ENCODE results near the gene TAGLN. TPM values are rescaled to one million over a fixed set of nuclear protein-coding genes. Genes with fewer than 3 reads are reported as not detected.

The TAGLN gene
- total and polyA plus RNA-seq, 2 donors (not counting 1 experiment from before 2014, with no cell fraction given), result 824 to 4,435 TPM

GRCh38 chr11:117212697-117213355 is 13.7 kb downstream of the TAGLN start:
- TF ChIP-seq CTCF (conservative IDR thresholded peaks at IDR 0.05 in 1 of 2, IDR thresholded peaks at IDR 0.05 in 1 of 2; ENCODE audit: low read depth in 1 of 2, low read length in 2 of 2) (no peak), EZH2 (IDR thresholded peaks at IDR 0.05; ENCODE audit: low read length, missing control alignments) (no peak)
- Histone ChIP-seq H3K79me2 (ENCODE audit: control insufficient read depth, insufficient read depth, low read length) (no peaks in the 10 kb centered on the region), H2AFZ (ENCODE audit: low read length) (no peak overlapping the region)

GRCh38 chr11:117214404-117215110 is 15.4 kb downstream of the TAGLN start:
- Histone ChIP-seq H3K79me2 (ENCODE audit: control insufficient read depth, insufficient read depth, low read length) (no peaks in the 10 kb centered on the region), H3K9ac (ENCODE audit: insufficient read depth, low read length) (no peak overlapping the region), H3K9me3 (ENCODE audit: control insufficient read depth, insufficient read depth, low read depth, low read length) (no peaks in the 10 kb centered on the region), H3K27ac (ENCODE audit: insufficient read depth, low read length) (no peak overlapping the region), H2AFZ (ENCODE audit: low read length) (no peak overlapping the region), H3K4me1 (ENCODE audit: control insufficient read depth, extremely low read depth, insufficient read depth, low read length) (peaks cover 28% of the 10 kb centered on the region), H3K4me2 (ENCODE audit: extremely low read depth, insufficient read depth, low read length) (no peak overlapping the region), H3K36me3 (ENCODE audit: control insufficient read depth, insufficient read depth, low read length) (peaks cover 5% of the 10 kb centered on the region), H3K27me3 (ENCODE audit: control insufficient read depth, insufficient read depth, low read length) (no peaks in the 10 kb centered on the region), H3K4me3 (replicated peaks in 1 of 4; ENCODE audit: control extremely low read depth in 1 of 4, insufficient read depth in 1 of 4, low read depth in 3 of 4, low read length in 4 of 4) (no peak overlapping the region), H4K20me1 (ENCODE audit: control insufficient read depth, extremely low read depth, insufficient read depth, low read length) (no peaks in the 10 kb centered on the region)
- no peak for DNase-seq (ENCODE audit: low read depth in 2 of 2)
- TF ChIP-seq CTCF (conservative IDR thresholded peaks at IDR 0.05 in 1 of 2, IDR thresholded peaks at IDR 0.05 in 1 of 2; ENCODE audit: low read depth in 1 of 2, low read length in 2 of 2) (no peak), EZH2 (IDR thresholded peaks at IDR 0.05; ENCODE audit: low read length, missing control alignments) (no peak)

More at GRCh38 chr11:117212697-117213355, 13.7 kb downstream of the TAGLN start:
- H4K20me1 ChIP-seq (ENCODE audit: control insufficient read depth, extremely low read depth, insufficient read depth, low read length), result no peaks in the 10 kb centered on the region
- H3K9me3 ChIP-seq (ENCODE audit: control insufficient read depth, insufficient read depth, low read depth, low read length), result no peaks in the 10 kb centered on the region
- no peak overlapping the region for H3K4me3 ChIP-seq (replicated peaks in 1 of 4; ENCODE audit: control extremely low read depth in 1 of 4, insufficient read depth in 1 of 4, low read depth in 3 of 4, low read length in 4 of 4)
- peaks cover 13% of the 10 kb centered on the region for H3K4me1 ChIP-seq (ENCODE audit: control insufficient read depth, extremely low read depth, insufficient read depth, low read length)
- H3K4me2 ChIP-seq (ENCODE audit: extremely low read depth, insufficient read depth, low read length), result no peak overlapping the region
- H3K9ac ChIP-seq (ENCODE audit: insufficient read depth, low read length), result no peak overlapping the region
- no peaks in the 10 kb centered on the region for H3K27me3 ChIP-seq (ENCODE audit: control insufficient read depth, insufficient read depth, low read length)
- H3K36me3 ChIP-seq (ENCODE audit: control insufficient read depth, insufficient read depth, low read length), result peaks cover 5% of the 10 kb centered on the region
- no peak overlapping the region for H3K27ac ChIP-seq (ENCODE audit: insufficient read depth, low read length)
- no peak for DNase-seq (ENCODE audit: low read depth in 2 of 2)

GRCh38 chr11:117217141-117218084 is 18.2 kb downstream of the TAGLN start:
- no peaks in the 10 kb centered on the region for H3K27me3 ChIP-seq (ENCODE audit: control insufficient read depth, insufficient read depth, low read length)
- H3K4me3 ChIP-seq (replicated peaks in 1 of 4; ENCODE audit: control extremely low read depth in 1 of 4, insufficient read depth in 1 of 4, low read depth in 3 of 4, low read length in 4 of 4), result no peak overlapping the region
- TF ChIP-seq EZH2 (IDR thresholded peaks at IDR 0.05; ENCODE audit: low read length, missing control alignments) (no peak), CTCF (conservative IDR thresholded peaks at IDR 0.05 in 1 of 2, IDR thresholded peaks at IDR 0.05 in 1 of 2; ENCODE audit: low read depth in 1 of 2, low read length in 2 of 2) (no peak)
- H3K27ac ChIP-seq (ENCODE audit: insufficient read depth, low read length), result peak overlapping the region; percentile 85
- peaks cover 5% of the 10 kb centered on the region for H3K36me3 ChIP-seq (ENCODE audit: control insufficient read depth, insufficient read depth, low read length)
- H3K9ac ChIP-seq (ENCODE audit: insufficient read depth, low read length), result no peak overlapping the region
- DNase-seq (ENCODE audit: low read depth in 2 of 2), result peak; percentile 70 to 95
- H2AFZ ChIP-seq (ENCODE audit: low read length), result no peak overlapping the region
- H3K4me1 ChIP-seq (ENCODE audit: control insufficient read depth, extremely low read depth, insufficient read depth, low read length), result peaks cover 39% of the 10 kb centered on the region
- no peaks in the 10 kb centered on the region for H3K9me3 ChIP-seq (ENCODE audit: control insufficient read depth, insufficient read depth, low read depth, low read length)
- no peaks in the 10 kb centered on the region for H4K20me1 ChIP-seq (ENCODE audit: control insufficient read depth, extremely low read depth, insufficient read depth, low read length)
- peak overlapping the region; percentile 33 for H3K4me2 ChIP-seq (ENCODE audit: extremely low read depth, insufficient read depth, low read length)
- H3K79me2 ChIP-seq (ENCODE audit: control insufficient read depth, insufficient read depth, low read length), result no peaks in the 10 kb centered on the region

Measured in fibroblast of lung (primary cell).